Keratinocyte (primary cell): ENCODE measurements around the gene OSBPL1A.

Source experiments
- EZH2 ChIP-seq: IDR thresholded peaks from one replicate; pipeline ENCODE4 v1.6.1; 2012; ENCODE audit warnings: inconsistent platforms, mild to moderate bottlenecking, low read length, moderate library complexity
- TF ChIP-seq, protein P1 (sequence below), 3 experiments: IDR thresholded peaks in 1 of 3; conservative IDR thresholded peaks in 1 of 3; optimal IDR thresholded peaks in 1 of 3; 2 replicates in 2 of 3; 3 replicates in 1 of 3; pipeline versions ENCODE3 to v1.5.1; 2011; ENCODE audit warnings: low read length in 3 of 3, mild to moderate bottlenecking in 3 of 3, moderate library complexity in 2 of 3, control low read depth in 1 of 3, inconsistent platforms in 1 of 3; ENCODE audit not compliant: insufficient read depth in 2 of 3; ENCODE audit errors: extremely low read depth in 1 of 3

GRCh38 chr18:24404591-24404990 lies 7.0 kb upstream of the OSBPL1A start:
- TF ChIP-seq, protein P1, sequence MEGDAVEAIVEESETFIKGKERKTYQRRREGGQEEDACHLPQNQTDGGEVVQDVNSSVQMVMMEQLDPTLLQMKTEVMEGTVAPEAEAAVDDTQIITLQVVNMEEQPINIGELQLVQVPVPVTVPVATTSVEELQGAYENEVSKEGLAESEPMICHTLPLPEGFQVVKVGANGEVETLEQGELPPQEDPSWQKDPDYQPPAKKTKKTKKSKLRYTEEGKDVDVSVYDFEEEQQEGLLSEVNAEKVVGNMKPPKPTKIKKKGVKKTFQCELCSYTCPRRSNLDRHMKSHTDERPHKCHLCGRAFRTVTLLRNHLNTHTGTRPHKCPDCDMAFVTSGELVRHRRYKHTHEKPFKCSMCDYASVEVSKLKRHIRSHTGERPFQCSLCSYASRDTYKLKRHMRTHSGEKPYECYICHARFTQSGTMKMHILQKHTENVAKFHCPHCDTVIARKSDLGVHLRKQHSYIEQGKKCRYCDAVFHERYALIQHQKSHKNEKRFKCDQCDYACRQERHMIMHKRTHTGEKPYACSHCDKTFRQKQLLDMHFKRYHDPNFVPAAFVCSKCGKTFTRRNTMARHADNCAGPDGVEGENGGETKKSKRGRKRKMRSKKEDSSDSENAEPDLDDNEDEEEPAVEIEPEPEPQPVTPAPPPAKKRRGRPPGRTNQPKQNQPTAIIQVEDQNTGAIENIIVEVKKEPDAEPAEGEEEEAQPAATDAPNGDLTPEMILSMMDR (optimal IDR thresholded peaks at IDR 0.05 in 1 of 3, IDR thresholded peaks at IDR 0.05 in 1 of 3, conservative IDR thresholded peaks at IDR 0.05 in 1 of 3; ENCODE audit: extremely low read depth in 1 of 3, insufficient read depth in 2 of 3, low read length in 3 of 3): no peak
- no peak for TF ChIP-seq EZH2
